LNCaP clone FGC (cell line): Measurements from ENCODE around the gene PPP3CA.
"Not testable (repeated sequence)": the region's sequence is repeated elsewhere in the genome, so short reads cannot be mapped to it uniquely, and the experiment has no call there.

Experiments used
- DNase-seq: peaks from one replicate; pipeline ENCODE4 v3.0.0-alpha.2; 2011; ENCODE audit warnings: low read depth
- H3K4me3 ChIP-seq: 2 replicates; pipeline ENCODE4 v1.5.1; 2011; ENCODE audit warnings: mild to moderate bottlenecking, low read depth, low read length, control low read depth
- TF ChIP-seq, protein P1 (sequence below): IDR thresholded peaks from 2 replicates; pipeline ENCODE4 v1.5.1; 2012; ENCODE audit warnings: mild to moderate bottlenecking; ENCODE audit not compliant: control insufficient read depth, insufficient read depth; ENCODE audit errors: extremely low read depth

The PPP3CA gene

DNA sequence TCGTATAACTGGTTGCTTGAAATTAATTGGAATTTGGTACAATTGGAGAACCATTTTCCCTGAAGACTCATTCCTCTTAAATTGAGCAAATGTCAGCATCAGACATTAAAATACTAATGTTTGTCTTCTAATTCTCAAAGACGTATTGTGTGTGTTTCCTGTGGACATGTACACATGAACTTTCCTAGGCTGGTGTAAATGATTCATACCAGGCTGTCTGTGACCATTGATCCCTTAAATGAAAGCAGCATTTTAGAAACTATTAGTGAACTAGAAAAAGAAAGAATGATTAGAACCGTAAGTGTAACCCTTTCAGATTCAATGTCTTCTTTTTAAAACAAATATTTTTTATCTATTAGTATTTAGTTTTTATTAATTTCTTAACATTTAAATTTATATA, 332.9 kb downstream of the PPP3CA start:
- H3K4me3 ChIP-seq = no peak overlapping the region
- DNase-seq = no peak
- TF ChIP-seq, protein P1, sequence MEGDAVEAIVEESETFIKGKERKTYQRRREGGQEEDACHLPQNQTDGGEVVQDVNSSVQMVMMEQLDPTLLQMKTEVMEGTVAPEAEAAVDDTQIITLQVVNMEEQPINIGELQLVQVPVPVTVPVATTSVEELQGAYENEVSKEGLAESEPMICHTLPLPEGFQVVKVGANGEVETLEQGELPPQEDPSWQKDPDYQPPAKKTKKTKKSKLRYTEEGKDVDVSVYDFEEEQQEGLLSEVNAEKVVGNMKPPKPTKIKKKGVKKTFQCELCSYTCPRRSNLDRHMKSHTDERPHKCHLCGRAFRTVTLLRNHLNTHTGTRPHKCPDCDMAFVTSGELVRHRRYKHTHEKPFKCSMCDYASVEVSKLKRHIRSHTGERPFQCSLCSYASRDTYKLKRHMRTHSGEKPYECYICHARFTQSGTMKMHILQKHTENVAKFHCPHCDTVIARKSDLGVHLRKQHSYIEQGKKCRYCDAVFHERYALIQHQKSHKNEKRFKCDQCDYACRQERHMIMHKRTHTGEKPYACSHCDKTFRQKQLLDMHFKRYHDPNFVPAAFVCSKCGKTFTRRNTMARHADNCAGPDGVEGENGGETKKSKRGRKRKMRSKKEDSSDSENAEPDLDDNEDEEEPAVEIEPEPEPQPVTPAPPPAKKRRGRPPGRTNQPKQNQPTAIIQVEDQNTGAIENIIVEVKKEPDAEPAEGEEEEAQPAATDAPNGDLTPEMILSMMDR = no peak

DNA sequence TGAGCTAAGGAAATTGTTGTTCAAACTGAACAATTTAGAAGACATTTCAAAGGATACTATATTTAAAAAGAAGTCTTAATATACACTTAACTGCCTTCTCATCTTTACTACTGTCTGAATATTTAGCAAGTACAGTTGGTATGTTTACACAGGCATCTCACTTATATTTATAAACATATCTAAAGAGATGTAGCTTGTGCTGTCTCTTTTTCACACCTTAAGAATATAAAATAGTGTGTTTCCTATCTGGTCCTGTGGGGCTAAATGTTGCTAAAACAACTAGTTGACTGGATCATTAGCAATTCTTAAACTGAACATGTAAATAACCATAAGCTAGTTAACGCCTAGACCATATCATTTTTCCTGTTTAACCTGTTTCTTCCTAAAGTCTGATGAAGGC, 336.3 kb downstream of the PPP3CA start:
- TF ChIP-seq, protein P1 = no peak
- H3K4me3 ChIP-seq = no peak overlapping the region
- DNase-seq = no peak

DNA sequence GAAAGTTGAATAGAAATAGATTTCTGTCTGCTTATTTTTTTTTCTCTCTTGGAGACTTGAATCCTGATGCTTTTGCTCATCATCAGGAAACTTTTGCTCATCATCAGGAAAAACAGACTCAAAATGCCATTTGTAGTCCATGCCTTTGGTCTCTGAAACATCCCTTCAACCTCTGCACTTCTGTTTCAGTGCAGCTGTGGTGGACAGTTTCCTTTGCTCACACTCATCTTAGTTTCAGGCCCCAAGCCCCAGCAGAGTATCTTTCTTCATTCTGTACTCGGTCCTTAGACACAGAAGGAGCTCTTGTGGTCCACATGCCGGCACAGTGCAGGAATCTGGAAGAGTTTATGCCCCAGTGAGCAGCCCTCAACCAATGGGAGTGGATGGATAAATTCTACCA, 337.9 kb downstream of the PPP3CA start:
- H3K4me3 ChIP-seq = no peak overlapping the region
- DNase-seq = no peak
- TF ChIP-seq, protein P1 = no peak

DNA sequence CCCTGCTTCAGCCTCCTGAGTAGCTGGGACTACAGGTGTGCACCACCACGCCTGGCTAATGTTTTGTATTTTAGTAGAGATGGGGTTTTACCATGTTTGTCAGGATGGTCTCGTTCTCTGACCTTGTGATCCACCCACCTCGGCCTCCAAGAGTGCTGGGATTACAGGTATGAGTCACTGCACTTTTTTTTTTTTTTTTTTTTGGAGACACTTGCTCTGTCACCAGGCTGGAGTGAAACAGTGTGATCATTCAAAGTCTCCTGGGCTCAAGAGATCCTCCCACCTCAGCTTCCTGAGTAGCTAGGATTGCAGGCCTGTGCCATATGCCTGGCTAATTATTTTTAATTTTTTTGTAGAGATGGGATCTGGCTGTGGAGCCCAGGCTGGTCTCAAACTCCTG, 338.8 kb downstream of the PPP3CA start:
- DNase-seq = no peak
- TF ChIP-seq, protein P1 = no peak
- H3K4me3 ChIP-seq = no peak overlapping the region

DNA sequence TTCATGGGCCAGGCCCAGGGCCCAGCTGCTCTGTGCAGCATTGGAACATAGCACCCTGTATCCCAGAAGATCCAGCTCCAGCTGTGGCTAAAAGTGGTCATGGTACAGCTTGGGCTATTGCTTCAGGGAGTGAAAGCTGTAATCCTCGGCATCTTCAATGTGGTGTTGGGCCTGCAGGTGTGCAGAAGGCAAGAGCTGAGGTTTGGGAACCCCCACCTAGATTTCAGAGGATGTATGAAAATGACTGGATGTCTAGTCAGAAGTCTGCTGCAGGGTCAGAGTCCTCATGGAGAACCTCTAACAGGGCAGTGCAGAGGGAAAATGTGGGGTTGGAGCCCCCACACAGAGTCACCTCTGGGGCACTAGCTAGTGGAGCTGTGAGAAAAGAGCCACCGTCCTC, 341.7 kb downstream of the PPP3CA start:
- TF ChIP-seq, protein P1 = no peak
- no peak for DNase-seq
- H3K4me3 ChIP-seq = no peak overlapping the region

DNA sequence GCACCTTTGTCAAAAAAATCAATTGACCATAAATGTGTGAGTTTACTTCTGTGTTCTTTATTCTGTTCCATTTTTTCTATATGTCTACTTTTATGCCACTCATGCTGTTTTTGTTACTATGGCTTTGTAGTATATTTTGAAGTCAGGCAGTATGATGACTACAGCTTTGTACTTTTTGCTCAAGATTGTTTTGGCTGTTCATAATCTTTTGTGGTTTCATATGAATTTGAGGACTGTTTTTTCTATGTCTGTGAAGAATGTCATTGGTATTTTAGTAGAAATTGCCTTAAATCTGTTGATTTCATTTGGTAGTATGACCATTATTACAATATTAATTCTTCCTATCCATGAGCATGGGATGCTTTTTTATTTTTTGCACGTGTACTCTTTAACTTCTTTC, 346.8 kb downstream of the PPP3CA start:
- H3K4me3 ChIP-seq = no peak overlapping the region
- TF ChIP-seq, protein P1 = no peak
- no peak for DNase-seq

DNA sequence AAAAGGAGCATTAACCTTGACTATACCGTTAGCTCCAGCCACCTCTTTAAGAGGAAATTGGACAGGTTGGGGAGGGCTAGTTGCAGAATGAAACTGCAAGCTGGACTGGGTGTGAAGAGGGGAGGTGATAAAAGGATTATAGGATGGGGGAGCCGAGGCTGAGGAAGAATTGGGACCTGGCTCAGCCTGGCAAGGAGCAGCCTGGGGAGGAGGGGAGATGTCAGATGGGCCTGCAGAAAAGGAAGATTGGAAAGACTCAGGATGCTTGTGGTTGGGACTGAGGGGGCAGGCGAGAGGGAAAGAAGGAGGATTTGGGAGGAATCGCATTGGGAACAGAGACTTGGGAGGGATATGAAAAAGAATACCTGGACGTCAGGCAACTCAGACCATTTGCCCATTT, 351.7 kb downstream of the PPP3CA start:
- H3K4me3 ChIP-seq = no peak overlapping the region
- no peak for DNase-seq
- TF ChIP-seq, protein P1 = no peak

DNA sequence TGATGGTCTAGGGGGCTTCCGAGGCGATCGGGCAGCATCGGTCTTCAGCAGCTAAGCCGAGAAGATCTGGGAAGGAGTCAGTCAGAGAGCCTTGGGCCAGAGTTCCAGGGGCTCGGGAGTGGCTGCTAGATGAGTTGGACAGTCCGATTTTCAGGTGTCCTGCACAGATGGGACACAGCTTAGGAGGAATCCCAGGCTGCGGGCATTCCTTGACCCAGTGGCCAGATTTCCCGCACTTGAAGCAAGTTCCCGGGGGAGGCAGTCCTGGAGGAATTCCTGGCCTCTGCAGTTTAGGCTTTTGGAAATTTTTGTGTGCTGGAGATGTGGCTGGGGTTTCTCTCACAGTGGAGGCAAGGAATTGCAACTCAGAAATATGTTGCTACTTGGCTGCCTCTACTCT, 352.3 kb downstream of the PPP3CA start:
- DNase-seq = not testable (repeated sequence)

DNA sequence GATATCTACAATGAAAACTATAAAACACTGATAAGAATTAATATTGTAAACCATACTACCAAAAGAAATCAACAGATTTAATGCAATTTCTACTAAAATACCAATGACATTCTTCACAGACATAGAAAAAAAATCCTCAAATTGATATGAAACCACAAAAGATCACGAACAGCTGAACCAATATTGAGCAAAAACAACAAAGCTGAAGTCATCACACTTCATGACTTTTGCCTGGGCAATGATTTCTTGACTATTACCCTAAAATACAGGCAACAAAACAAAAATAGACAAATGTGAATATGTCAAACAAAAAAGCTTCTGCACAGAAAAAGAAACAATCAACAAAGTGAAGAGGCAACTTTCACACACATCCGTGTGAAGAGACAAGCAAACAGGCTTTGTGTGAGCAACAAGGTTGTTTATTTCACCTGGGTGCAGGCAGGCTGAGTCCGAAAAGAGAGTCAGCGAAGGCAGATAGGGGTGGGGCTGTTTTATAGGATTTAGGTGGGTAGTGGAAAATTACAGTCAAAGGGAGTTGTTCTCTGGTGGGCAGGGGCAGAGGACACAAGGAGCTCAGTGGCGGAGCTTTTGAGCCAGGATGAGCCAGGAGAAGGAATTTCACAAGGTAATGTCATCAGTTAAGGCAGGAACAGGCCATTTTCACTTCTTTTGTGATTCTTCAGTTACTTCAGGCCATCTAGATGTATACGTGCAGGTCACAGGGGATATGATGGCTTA, 355.8 kb downstream of the PPP3CA start:
- DNase-seq, H3K4me3 ChIP-seq: not testable (repeated sequence)

More for the DNA sequence above, 352.3 kb downstream of the PPP3CA start:
- not testable (repeated sequence) for H3K4me3 ChIP-seq
